Fibroblast of skin of left biceps (primary cell): ENCODE results near the gene TRPM1.
A peak's percentile ranks its signal among the peaks of the same experiment; 100 is the strongest.

Experiments used
- DNase-seq, 2 experiments: peaks; one replicate each; pipeline ENCODE4 v3.0.0-alpha.2; 2013; ENCODE audit warnings: low read depth in 2 of 2

The TRPM1 gene

GRCh38 chr15:31083370-31083780 is 18.1 kb downstream of the TRPM1 start:
- no peak for DNase-seq

- DNase-seq: no peak
These were observed 18.7 kb downstream of the TRPM1 start for GRCh38 chr15:31082771-31083369.

GRCh38 chr15:31081588-31082250 is 19.8 kb downstream of the TRPM1 start:
- no peak for DNase-seq

- DNase-seq: no peak
These were observed 20.5 kb downstream of the TRPM1 start for GRCh38 chr15:31081056-31081455.

- DNase-seq: no peak
These were observed 20.9 kb downstream of the TRPM1 start for GRCh38 chr15:31080591-31081014.

GRCh38 chr15:31079519-31079918 is 22.0 kb downstream of the TRPM1 start:
- peak; percentile 74 to 76 for DNase-seq

- no peak for DNase-seq
These were observed 23.1 kb downstream of the TRPM1 start for GRCh38 chr15:31078471-31078870.

GRCh38 chr15:31077941-31078340 is 23.6 kb downstream of the TRPM1 start:
- DNase-seq: no peak

- no peak for DNase-seq
These were observed 24.3 kb downstream of the TRPM1 start for GRCh38 chr15:31077181-31077580.

- no peak for DNase-seq
These were observed 27.2 kb downstream of the TRPM1 start for GRCh38 chr15:31074321-31074720.

GRCh38 chr15:31070867-31071266 is 30.7 kb downstream of the TRPM1 start:
- DNase-seq: no peak

GRCh38 chr15:31069360-31070000 is 32.0 kb downstream of the TRPM1 start:
- no peak for DNase-seq

GRCh38 chr15:31067890-31068603 is 33.5 kb downstream of the TRPM1 start:
- no peak for DNase-seq

- no peak for DNase-seq
These were observed 35.7 kb downstream of the TRPM1 start for GRCh38 chr15:31065824-31066223.

- DNase-seq: no peak
These were observed 38.6 kb downstream of the TRPM1 start for GRCh38 chr15:31062911-31063310.

GRCh38 chr15:31062310-31062847 is 39.1 kb downstream of the TRPM1 start:
- peak; percentile 74 to 78 for DNase-seq

- DNase-seq: no peak
These were observed 40.9 kb downstream of the TRPM1 start for GRCh38 chr15:31060429-31061140.

- no peak for DNase-seq
These were observed 43.1 kb downstream of the TRPM1 start for GRCh38 chr15:31058236-31058962.

- no peak for DNase-seq
These were observed 49.9 kb downstream of the TRPM1 start for GRCh38 chr15:31051496-31052080.

- DNase-seq: no peak
These were observed 50.6 kb downstream of the TRPM1 start for GRCh38 chr15:31050953-31051352.
